ENCODE measurements around the gene ARMS2.
A peak's percentile ranks its signal among the peaks of the same experiment; 100 is the strongest.

Gene ARMS2

GRCh38 chr10:122495406-122496340 lies 41.2 kb downstream of the ARMS2 start:
- peak; percentile 25 for DNase-seq

GRCh38 chr10:122497241-122497640 lies 42.8 kb downstream of the ARMS2 start:
- DNase-seq: no peak

- DNase-seq: no peak
Measured at GRCh38 chr10:122498521-122498920, 44.1 kb downstream of the ARMS2 start.

GRCh38 chr10:122499012-122499411 lies 44.6 kb downstream of the ARMS2 start:
- DNase-seq: no peak

GRCh38 chr10:122499491-122499941 lies 45.1 kb downstream of the ARMS2 start:
- DNase-seq: peak; percentile 32

- DNase-seq: no peak
Measured at GRCh38 chr10:122500194-122500593, 45.7 kb downstream of the ARMS2 start.

- DNase-seq: no peak
Measured at GRCh38 chr10:122500726-122501125, 46.3 kb downstream of the ARMS2 start.

- DNase-seq: no peak
Measured at GRCh38 chr10:122503012-122503411, 48.6 kb downstream of the ARMS2 start.

GRCh38 chr10:122503886-122504609 lies 49.6 kb downstream of the ARMS2 start:
- DNase-seq: no peak

- no peak for DNase-seq
Measured at GRCh38 chr10:122504610-122504950, 50.1 kb downstream of the ARMS2 start.

GRCh38 chr10:122505011-122505410 lies 50.6 kb downstream of the ARMS2 start:
- DNase-seq: no peak

GRCh38 chr10:122505885-122506645 lies 51.6 kb downstream of the ARMS2 start:
- DNase-seq: no peak
